Nephron (organoid): ENCODE results near the gene DCAKD.

Experiments used
- H3K27ac Mint-ChIP-seq, 3 experiments: 2 replicates each; pipeline ENCODE4 v1.8.0; 2020; ENCODE audit warnings: mixed read lengths in 3 of 3, mild to moderate bottlenecking in 2 of 3, moderate library complexity in 1 of 3
- H3K27me3 Mint-ChIP-seq: 2 replicates; pipeline ENCODE4 v1.8.0; 2021; ENCODE audit warnings: low read depth, mild to moderate bottlenecking, moderate library complexity, mixed read lengths
- H3K36me3 Mint-ChIP-seq: 2 replicates; pipeline ENCODE4 v1.8.0; 2020; ENCODE audit warnings: low read depth, mixed read lengths
- H3K4me1 Mint-ChIP-seq: 2 replicates; pipeline ENCODE4 v1.8.0; 2020; ENCODE audit warnings: mixed read lengths
- H3K4me3 Mint-ChIP-seq, 3 experiments: 2 replicates each; pipeline ENCODE4 v1.8.0; 2020; ENCODE audit warnings: mild to moderate bottlenecking in 3 of 3, mixed read lengths in 3 of 3, moderate library complexity in 2 of 3
- H3K9me3 Mint-ChIP-seq: 2 replicates; pipeline ENCODE4 v1.8.0; 2020; ENCODE audit warnings: mixed read lengths
- TF ChIP-seq, protein P1 (sequence below), 3 experiments: fragments of 200-600 bp; sonication (generic); IDR thresholded peaks; one replicate each; pipeline ENCODE4 v1.5.0; 2021; ENCODE audit warnings: antibody characterized with exemption in 3 of 3; ENCODE audit not compliant: unreplicated experiment in 3 of 3

Gene DCAKD

DNA sequence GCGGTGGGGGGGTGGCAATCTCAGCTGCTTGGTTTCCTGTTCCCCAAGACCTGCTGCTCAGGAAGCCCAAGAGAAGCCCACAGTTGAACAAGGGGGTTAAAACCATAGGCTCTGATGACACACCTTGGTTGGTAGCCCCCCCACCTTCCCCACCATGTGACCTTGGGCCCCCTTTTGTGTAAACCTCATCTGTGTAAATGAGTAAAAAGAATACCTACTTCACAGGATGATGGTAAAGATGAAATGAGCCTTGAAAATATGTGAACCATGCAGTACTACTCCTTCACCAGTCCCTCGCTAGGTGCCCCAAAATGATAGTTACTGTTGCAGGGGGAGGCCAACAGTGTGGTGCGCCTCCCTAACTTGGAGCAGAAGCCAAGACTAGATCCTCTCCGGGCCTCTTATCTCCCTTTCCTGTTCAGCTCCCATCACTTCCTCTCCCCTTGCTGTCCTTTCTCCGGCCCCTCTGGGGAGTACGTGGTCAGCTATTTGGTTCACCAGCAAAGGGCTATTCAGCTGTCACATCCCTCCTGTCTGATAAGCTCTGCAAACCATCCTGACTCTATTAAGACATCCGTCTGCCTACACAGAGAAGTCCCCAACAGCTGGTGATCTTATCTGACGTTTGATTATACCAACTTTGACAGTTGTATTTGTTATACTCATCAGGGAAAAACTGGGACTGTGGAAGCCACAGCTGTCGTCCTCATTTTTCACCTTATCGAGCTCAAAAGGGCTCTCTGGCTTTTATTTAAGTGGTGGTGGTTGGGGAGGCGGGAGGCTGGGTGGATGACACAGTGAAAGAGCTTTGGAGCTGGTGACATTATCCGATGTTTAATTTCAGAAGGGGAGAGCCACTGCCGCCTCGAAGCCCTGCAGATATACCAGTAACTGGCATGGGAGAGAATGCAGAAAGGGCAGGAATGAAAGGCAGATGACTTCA is 19.9 kb downstream of the DCAKD start:
- no peaks in the 10 kb centered on the region for H3K27me3 Mint-ChIP-seq
- no peaks in the 10 kb centered on the region for H3K9me3 Mint-ChIP-seq
- H3K36me3 Mint-ChIP-seq: peaks cover 52% of the 10 kb centered on the region
- peak overlapping the region in 1 of 3 experiments; percentile 8 for H3K4me3 Mint-ChIP-seq
- peak overlapping the region; percentile 69 to 91 (median 76) for H3K27ac Mint-ChIP-seq
- peaks cover 47% of the 10 kb centered on the region for H3K4me1 Mint-ChIP-seq
- TF ChIP-seq, protein P1, sequence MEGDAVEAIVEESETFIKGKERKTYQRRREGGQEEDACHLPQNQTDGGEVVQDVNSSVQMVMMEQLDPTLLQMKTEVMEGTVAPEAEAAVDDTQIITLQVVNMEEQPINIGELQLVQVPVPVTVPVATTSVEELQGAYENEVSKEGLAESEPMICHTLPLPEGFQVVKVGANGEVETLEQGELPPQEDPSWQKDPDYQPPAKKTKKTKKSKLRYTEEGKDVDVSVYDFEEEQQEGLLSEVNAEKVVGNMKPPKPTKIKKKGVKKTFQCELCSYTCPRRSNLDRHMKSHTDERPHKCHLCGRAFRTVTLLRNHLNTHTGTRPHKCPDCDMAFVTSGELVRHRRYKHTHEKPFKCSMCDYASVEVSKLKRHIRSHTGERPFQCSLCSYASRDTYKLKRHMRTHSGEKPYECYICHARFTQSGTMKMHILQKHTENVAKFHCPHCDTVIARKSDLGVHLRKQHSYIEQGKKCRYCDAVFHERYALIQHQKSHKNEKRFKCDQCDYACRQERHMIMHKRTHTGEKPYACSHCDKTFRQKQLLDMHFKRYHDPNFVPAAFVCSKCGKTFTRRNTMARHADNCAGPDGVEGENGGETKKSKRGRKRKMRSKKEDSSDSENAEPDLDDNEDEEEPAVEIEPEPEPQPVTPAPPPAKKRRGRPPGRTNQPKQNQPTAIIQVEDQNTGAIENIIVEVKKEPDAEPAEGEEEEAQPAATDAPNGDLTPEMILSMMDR (IDR thresholded peaks at IDR 0.05; ENCODE audit: unreplicated experiment in 3 of 3): no peak

DNA sequence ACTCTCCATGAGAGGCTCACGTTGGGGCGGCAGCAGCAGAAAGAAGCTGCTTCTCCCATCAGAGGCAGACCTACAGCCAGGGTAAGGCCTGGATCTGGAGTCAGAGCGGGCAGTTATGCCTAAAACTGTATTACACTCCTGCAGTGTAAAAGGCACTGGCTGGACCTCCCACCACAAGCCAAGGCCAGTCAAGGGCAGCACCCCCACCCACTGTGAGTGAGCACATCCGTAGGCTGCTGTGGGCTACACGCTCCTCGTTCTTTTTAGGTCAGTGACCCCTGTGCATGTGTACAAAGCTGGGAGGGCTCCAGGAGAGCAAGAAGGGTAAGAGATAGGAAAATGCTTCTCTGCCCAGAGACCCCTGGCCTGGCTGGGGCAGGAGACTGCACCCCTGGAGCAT is 20.7 kb downstream of the DCAKD start:
- Mint-ChIP-seq H3K27ac (peak overlapping the region in 1 of 3 experiments; percentile 42), H3K9me3 (no peaks in the 10 kb centered on the region), H3K27me3 (no peaks in the 10 kb centered on the region), H3K4me1 (peaks cover 44% of the 10 kb centered on the region), H3K4me3 (no peak overlapping the region), H3K36me3 (peaks cover 51% of the 10 kb centered on the region)
- TF ChIP-seq, protein P1 (IDR thresholded peaks at IDR 0.05; ENCODE audit: unreplicated experiment in 3 of 3): no peak

DNA sequence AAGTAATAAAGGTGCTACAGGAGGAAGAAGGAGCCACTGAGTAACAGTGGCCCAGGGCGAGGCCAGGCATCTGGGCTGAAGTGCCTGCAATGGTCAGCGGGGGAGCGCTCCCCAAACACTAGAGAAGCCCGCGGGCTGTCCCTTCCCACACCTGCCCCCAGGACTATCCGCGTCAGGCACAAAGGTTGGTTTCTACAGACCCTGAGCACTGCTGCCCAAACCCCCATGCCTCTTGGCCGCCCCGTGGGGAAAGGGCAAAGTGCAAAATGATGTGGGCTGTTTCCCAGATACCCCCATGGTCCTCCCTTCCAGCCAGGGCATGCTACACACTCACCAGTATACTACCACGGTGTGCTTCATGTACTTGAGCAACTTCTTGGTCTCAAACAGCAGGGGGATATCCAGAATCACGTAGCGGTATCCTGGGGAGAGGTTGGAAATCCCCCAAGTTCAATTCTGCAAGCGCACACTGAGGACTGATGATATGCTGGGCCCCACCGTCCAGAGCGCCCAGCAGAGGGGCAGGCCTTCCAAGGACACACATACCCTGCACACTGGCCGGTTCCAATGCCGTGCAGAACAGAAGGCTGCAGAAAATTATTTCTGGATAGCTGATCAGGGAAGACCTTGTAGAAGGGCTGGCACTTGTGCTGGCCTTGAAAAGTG is 21.5 kb downstream of the DCAKD start:
- H3K4me1 Mint-ChIP-seq: peaks cover 43% of the 10 kb centered on the region
- TF ChIP-seq, protein P1 (IDR thresholded peaks at IDR 0.05; ENCODE audit: unreplicated experiment in 3 of 3): no peak
- H3K27ac Mint-ChIP-seq: peak overlapping the region in 2 of 3 experiments; percentile 28 to 42
- no peak overlapping the region for H3K4me3 Mint-ChIP-seq
- no peaks in the 10 kb centered on the region for H3K9me3 Mint-ChIP-seq
- H3K36me3 Mint-ChIP-seq: peaks cover 50% of the 10 kb centered on the region
- H3K27me3 Mint-ChIP-seq: no peaks in the 10 kb centered on the region

DNA sequence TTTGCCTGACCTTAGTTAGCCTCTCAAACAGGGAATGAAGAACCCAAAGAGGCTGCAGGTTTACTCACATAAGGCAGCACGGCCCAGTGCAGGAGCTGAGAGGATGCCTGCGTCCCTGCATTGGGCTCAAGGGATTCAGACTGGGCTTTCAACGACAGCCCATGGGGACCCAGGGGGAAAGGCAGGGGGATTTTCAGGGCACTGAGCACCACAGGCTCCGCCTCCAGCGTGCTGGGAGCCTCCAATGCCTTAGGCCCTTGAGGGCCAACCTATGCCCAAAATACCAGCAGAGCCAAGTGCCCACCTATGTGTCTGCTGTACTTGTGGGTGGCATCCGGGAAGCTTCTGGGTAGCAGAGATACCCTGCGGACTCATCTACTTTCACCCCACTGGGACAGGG is 22.3 kb downstream of the DCAKD start:
- Mint-ChIP-seq H3K9me3 (no peaks in the 10 kb centered on the region), H3K4me1 (peaks cover 35% of the 10 kb centered on the region), H3K27ac (no peak overlapping the region), H3K36me3 (peaks cover 45% of the 10 kb centered on the region), H3K27me3 (no peaks in the 10 kb centered on the region), H3K4me3 (no peak overlapping the region)
- TF ChIP-seq, protein P1 (IDR thresholded peaks at IDR 0.05; ENCODE audit: unreplicated experiment in 3 of 3): no peak

DNA sequence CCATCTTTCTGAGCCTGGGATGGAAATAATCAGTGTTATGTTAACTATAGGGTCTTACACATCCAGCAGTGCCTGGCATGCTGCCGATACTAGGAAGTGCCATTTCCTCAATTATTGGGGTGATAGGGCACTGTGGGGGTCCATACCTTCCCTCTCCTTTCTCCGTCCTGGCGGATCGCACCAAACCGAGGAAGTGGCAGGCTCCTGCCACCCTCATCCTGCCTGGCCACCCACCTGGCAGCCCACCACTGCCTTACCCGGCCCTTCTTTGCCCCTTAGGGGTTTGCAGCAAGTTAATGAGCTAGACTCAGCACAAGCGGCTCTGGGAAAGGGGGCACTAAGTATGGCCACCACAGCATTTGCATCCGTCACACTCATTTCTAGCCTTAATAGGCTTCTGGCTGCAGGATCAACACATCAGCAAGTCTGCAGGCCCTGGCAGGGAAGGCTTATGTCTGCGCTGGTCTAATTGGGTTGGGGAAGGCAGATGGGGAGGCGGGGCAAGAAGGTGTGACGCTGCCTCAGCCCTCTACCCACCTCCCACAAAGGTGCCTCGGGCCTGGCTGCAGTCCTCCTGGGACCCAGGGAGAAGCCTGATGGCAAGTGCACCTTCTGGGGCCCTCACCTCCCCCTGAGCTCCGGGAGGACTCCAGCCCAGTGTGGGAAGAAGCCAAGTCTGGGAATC is 28.6 kb downstream of the DCAKD start:
- H3K4me3 Mint-ChIP-seq: peak overlapping the region in 2 of 3 experiments; percentile 19 to 35
- H3K9me3 Mint-ChIP-seq: no peaks in the 10 kb centered on the region
- peaks cover 33% of the 10 kb centered on the region for H3K4me1 Mint-ChIP-seq
- H3K27ac Mint-ChIP-seq: peak overlapping the region in 1 of 3 experiments; percentile 31
- H3K36me3 Mint-ChIP-seq: peaks cover 20% of the 10 kb centered on the region
- TF ChIP-seq, protein P1 (IDR thresholded peaks at IDR 0.05; ENCODE audit: unreplicated experiment in 3 of 3): no peak
- peaks cover 27% of the 10 kb centered on the region for H3K27me3 Mint-ChIP-seq
